K562 (cell line): ENCODE measurements around the gene SMCO4. TPM values are rescaled to one million over a fixed set of nuclear protein-coding genes. Genes with fewer than 3 reads are reported as not detected.

Experiments used
- ATAC-seq: fragments of 200-7000 bp; cut with Tn5 transposase; 3 replicates; pipeline ENCODE4 v1.9.1; 2020; ENCODE audit warnings: moderate library complexity
- BruUV-seq: library from RNA; stranded (reverse); fragments of 400-500 nt; replicated peaks from 2 replicates; lab custom pipeline; 2021; lab: Mats Ljungman, UMichigan
- CTCF ChIA-PET: fragments of 300-600 bp; formaldehyde crosslinking; extraction: SDS; loops from one replicate; lab custom pipeline; 2021; ENCODE audit warnings: low intra/inter-chr PET ratio; lab: Yijun Ruan, JAX
- POLR2A ChIA-PET: fragments of 300-600, 350-650 bp; sonication (Branson Sonifier 250); formaldehyde crosslinking; extraction: SDS; loops from one replicate; lab custom pipeline; 2021; ENCODE audit warnings: antibody characterized with exemption, inconsistent platforms; lab: Yijun Ruan, JAX
- DNase-seq, 4 experiments: peaks; one replicate each; pipeline versions ENCODE4 v3.0.0 to v3.0.0-alpha.2; 2011 to 2018; ENCODE audit warnings: low spot score in 3 of 4, mixed read lengths in 3 of 4; ENCODE audit errors: extremely low read depth in 1 of 4
- FAIRE-seq: peaks from 2 replicates; lab custom pipeline; 2011; peaks lifted over from hg19 to GRCh38; lab: Jason Lieb, UNC
- H2AFZ ChIP-seq: 2 replicates; pipeline ENCODE4 v1.6.0; 2011; ENCODE audit warnings: low read depth, low read length, control low read depth, inconsistent platforms
- H3K27ac ChIP-seq: fragments of 200-600 bp; 3 replicates; pipeline ENCODE4 v1.8.0; 2011; ENCODE audit warnings: low read depth, mild to moderate bottlenecking, control low read depth, inconsistent platforms, low read length, moderate library complexity, mixed read lengths; ENCODE audit errors: extremely low read depth
- H3K27me3 ChIP-seq, 2 experiments: fragments of 300-600 bp in 1 of 2; 2 replicates in 1 of 2; 3 replicates in 1 of 2; pipeline versions ENCODE4 v1.6.0 to v1.8.0; 2011; ENCODE audit warnings: inconsistent platforms in 2 of 2, low read length in 2 of 2, mild to moderate bottlenecking in 1 of 2, mixed read lengths in 1 of 2, moderate library complexity in 1 of 2; ENCODE audit not compliant: control insufficient read depth in 2 of 2, insufficient read depth in 2 of 2
- H3K36me3 ChIP-seq: fragments of 300-600 bp; 3 replicates; pipeline ENCODE4 v1.8.0; 2011; ENCODE audit warnings: mild to moderate bottlenecking, low read length, inconsistent platforms; ENCODE audit not compliant: control insufficient read depth, insufficient read depth
- H3K4me1 ChIP-seq, 2 experiments: fragments of 200-600 bp in 1 of 2; replicated peaks in 1 of 2; 2 replicates in 1 of 2; 3 replicates in 1 of 2; pipeline versions ENCODE4 v1.5.1 to v1.8.0; 2011; ENCODE audit warnings: inconsistent platforms in 2 of 2, low read length in 2 of 2, mild to moderate bottlenecking in 1 of 2, mixed read lengths in 1 of 2, moderate library complexity in 1 of 2; ENCODE audit not compliant: control insufficient read depth in 2 of 2, insufficient read depth in 2 of 2
- H3K4me2 ChIP-seq: 2 replicates; pipeline ENCODE4 v1.6.1; 2011; ENCODE audit warnings: low read length, control low read depth, inconsistent platforms, mixed read lengths; ENCODE audit not compliant: insufficient read depth
- H3K4me3 ChIP-seq: fragments of 200-600 bp; sonication (generic), shearing (Covaris generic); 2 replicates; pipeline ENCODE4 v1.5.1; 2016; ENCODE audit warnings: control low read depth, inconsistent platforms
- H3K79me2 ChIP-seq: fragments of 200-600 bp; 3 replicates; pipeline ENCODE4 v1.8.0; 2011; ENCODE audit warnings: low read length, inconsistent platforms; ENCODE audit not compliant: control insufficient read depth, insufficient read depth
- H3K9ac ChIP-seq, 2 experiments: 2 replicates each; pipeline versions ENCODE4 v1.6.0 to v1.6.1; 2011; ENCODE audit warnings: low read depth in 2 of 2, low read length in 2 of 2, control low read depth in 1 of 2, inconsistent platforms in 1 of 2, mild to moderate bottlenecking in 1 of 2, mixed read lengths in 1 of 2; ENCODE audit not compliant: insufficient read depth in 1 of 2
- H3K9me1 ChIP-seq: one replicate; pipeline ENCODE4 v1.6.0; 2011; ENCODE audit warnings: inconsistent platforms, mild to moderate bottlenecking, low read length, moderate library complexity; ENCODE audit not compliant: control insufficient read depth, insufficient read depth
- H3K9me3 ChIP-seq: replicated peaks from 2 replicates; pipeline ENCODE4 v1.5.1; 2011; ENCODE audit warnings: low read depth, low read length, inconsistent platforms; ENCODE audit not compliant: control insufficient read depth, insufficient read depth
- H4K20me1 ChIP-seq: replicated peaks from 2 replicates; pipeline ENCODE4 v1.6.1; 2011; ENCODE audit warnings: low read length, inconsistent platforms, mixed read lengths; ENCODE audit not compliant: control insufficient read depth, insufficient read depth
- CBFA2T2 ChIP-seq: fragments of 450-650 bp; conservative IDR thresholded peaks from 2 replicates; pipeline ENCODE4 v1.6.1; 2017; ENCODE audit warnings: mild to moderate bottlenecking
- CBFA2T3 ChIP-seq: fragments of 450-650 bp; IDR thresholded peaks from 2 replicates; pipeline ENCODE4 v1.6.1; 2017
- CEBPB ChIP-seq: fragments of 450-650 bp; IDR thresholded peaks from 2 replicates; pipeline ENCODE4 v1.6.1; 2016; ENCODE audit warnings: missing genetic modification characterization, missing compliant biosample characterization
- CEBPG ChIP-seq, 3 experiments: fragments of 200-800 bp in 1 of 3; sonication (Bioruptor generic) in 1 of 3; sonication (generic) in 1 of 3; formaldehyde crosslinking in 1 of 3; IDR thresholded peaks in 2 of 3; conservative IDR thresholded peaks in 1 of 3; 2 replicates each; pipeline versions ENCODE4 v1.6.1 to v1.8.0; 2016 to 2022; ENCODE audit warnings: missing compliant biosample characterization in 2 of 3, missing genetic modification characterization in 2 of 3, mild to moderate bottlenecking in 1 of 3, missing genetic modification reagents in 1 of 3
- EP400 ChIP-seq: fragments of 450-650 bp; IDR thresholded peaks from 2 replicates; pipeline ENCODE4 v1.6.1; 2017; ENCODE audit warnings: antibody characterized with exemption, mild to moderate bottlenecking, moderate library complexity
- GATAD2A ChIP-seq: fragments of 450-650 bp; IDR thresholded peaks from 2 replicates; pipeline ENCODE4 v1.6.1; 2017
- HMGN3 ChIP-seq: IDR thresholded peaks from 2 replicates; pipeline ENCODE4 v1.6.1; 2011; ENCODE audit warnings: borderline replicate concordance, low read depth, mild to moderate bottlenecking, mixed read lengths, low read length; ENCODE audit not compliant: insufficient read length; ENCODE audit errors: extremely low read depth
- NFE2L1 ChIP-seq: fragments of 450-650 bp; IDR thresholded peaks from 2 replicates; pipeline ENCODE4 v1.6.1; 2016; ENCODE audit warnings: missing genetic modification characterization, low read depth, mild to moderate bottlenecking, missing compliant biosample characterization, moderate library complexity, borderline replicate concordance
- WGBS: fragments of 100-300 bp; shearing (Covaris generic); methylation state at CpG from one replicate; pipeline ENCODE4 v1.1.6; 2016; ENCODE audit warnings: low coverage, mixed read lengths; ENCODE audit not compliant: insufficient coverage; ENCODE audit errors: missing lambda C conversion rate; 5-methylcytosine and 5-hydroxymethylcytosine counted together
- in situ Hi-C: fragments of 300-500 bp; cut with MboI; formaldehyde crosslinking; loops from 4 replicates; pipeline ENCODE4 v1.15.0; 2018; ENCODE audit warnings: inconsistent platforms, mixed read lengths
- intact Hi-C: fragments of 100-400 bp; cut with micrococcal nuclease; formaldehyde crosslinking; loops from 2 replicates; pipeline ENCODE4 v1.14.2; 2022
- polyA plus RNA-seq, 8 experiments: library from polyadenylated mRNA; depleted of rRNA in 4 of 8; stranded (reverse) in 5 of 8; unstranded in 3 of 8; fragments of >200 nt; fragmentation: Nextera tagmentation in 2 of 8; fragmentation: Illumina TruSeq in 1 of 8; extraction: Ambion mirVana in 2 of 8; extraction: Trizol in 1 of 8; gene quantifications; 2 replicates each; pipeline versions ENCODE4 v1.2.1 to v1.2.3, GENCODE V29; 2011 to 2014; ENCODE audit warnings: inconsistent platforms in 1 of 8, missing spikeins in 1 of 8
- total RNA-seq, 7 experiments: library from RNA; depleted of rRNA in 6 of 7; stranded (reverse); fragments of >200 nt in 6 of 7; fragmentation: Illumina TruSeq in 2 of 7; extraction: Trizol in 2 of 7; gene quantifications; 2 replicates each; pipeline versions ENCODE4 v1.2.1 to v1.2.3, GENCODE V29; 2011 to 2021; ENCODE audit warnings: low replicate concordance in 1 of 7
- TF ChIP-seq, protein P1 (sequence below): fragments of 200-800 bp; sonication (Bioruptor generic); IDR thresholded peaks from 2 replicates; pipeline ENCODE4 v1.6.1; 2017; ENCODE audit warnings: missing genetic modification characterization, missing compliant biosample characterization
- TF ChIP-seq, protein P2 (sequence below): fragments of 250-450 bp; sonication (Bioruptor Pico); IDR thresholded peaks from 2 replicates; pipeline ENCODE4 v1.4.0; 2020; ENCODE audit warnings: mild to moderate bottlenecking, moderate library complexity, borderline replicate concordance

The SMCO4 gene
- total and polyA plus RNA-seq, 9 of the 15 experiments (the other 6 are each of a cell fraction or from before 2014, with no cell fraction given): 1.8 to 27.8 (median 15.3) TPM

DNA sequence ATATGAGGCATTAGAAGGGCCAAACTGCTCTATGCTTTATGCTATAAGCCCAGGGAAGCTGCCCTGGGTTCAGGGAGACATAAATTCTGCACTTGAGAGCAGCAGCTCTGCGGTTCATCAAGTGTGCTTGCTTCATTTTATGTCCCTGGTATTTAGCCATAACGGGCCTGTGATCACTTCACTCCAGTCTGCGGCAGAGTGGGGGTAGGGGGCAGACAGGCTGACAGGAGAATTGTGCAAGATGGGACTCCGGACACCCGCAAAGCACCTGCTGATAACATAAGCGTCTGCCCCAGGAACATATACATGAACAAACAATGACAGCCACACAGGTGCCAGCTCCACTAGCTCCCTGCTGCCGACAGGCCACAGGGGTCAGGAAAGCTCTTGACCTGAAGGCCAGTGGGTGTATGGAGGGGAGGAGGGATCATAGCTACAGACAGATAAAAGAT is 56.1 kb downstream of the SMCO4 start:
- no peak overlapping the region for H3K4me3 ChIP-seq

More for the DNA sequence above, 56.1 kb downstream of the SMCO4 start:
- POLR2A ChIA-PET: interaction anchor here (1.0 kb wide), 1 partner anchor 8 kb away, joined by 3 read pairs; no protein-coding TSS in a partner anchor
- Histone ChIP-seq H3K9me1 (no peaks in the 10 kb centered on the region), H2AFZ (no peak overlapping the region), H3K79me2 (no peaks in the 10 kb centered on the region), H4K20me1 (peaks cover 18% of the 10 kb centered on the region), H3K9me3 (no peaks in the 10 kb centered on the region), H3K4me1 (peaks cover 0 to 2% of the 10 kb centered on the region in 2 experiments; a peak in 2 of 5 replicates), H3K9ac (no peak overlapping the region), H3K27me3 (peaks cover 0 to 4% of the 10 kb centered on the region in 2 experiments; a peak in 1 of 5 replicates), H3K4me2 (no peak overlapping the region), H3K27ac (no peak overlapping the region), H3K36me3 (no peaks in the 10 kb centered on the region)
- ATAC-seq: peak; percentile 59
- TF ChIP-seq CBFA2T2 (peak; percentile 17; the same call in 1 of the 2 replicates), CBFA2T3 (peak; percentile 24; the same call in 1 of the 2 replicates), HMGN3 (no peak), CEBPB (tag) (peak; percentile 76), CEBPG (CRISPR knock-in tag; IDR thresholded peaks at IDR 0.05) (no peak), CEBPG (tag; conservative IDR thresholded peaks at IDR 0.05 in 1 of 2, IDR thresholded peaks at IDR 0.05 in 1 of 2) (peak; percentile 11 to 55; a peak in 1 of 4 replicates), GATAD2A (no peak), NFE2L1 (tag) (no peak), EP400 (no peak)
- TF ChIP-seq, protein P1, sequence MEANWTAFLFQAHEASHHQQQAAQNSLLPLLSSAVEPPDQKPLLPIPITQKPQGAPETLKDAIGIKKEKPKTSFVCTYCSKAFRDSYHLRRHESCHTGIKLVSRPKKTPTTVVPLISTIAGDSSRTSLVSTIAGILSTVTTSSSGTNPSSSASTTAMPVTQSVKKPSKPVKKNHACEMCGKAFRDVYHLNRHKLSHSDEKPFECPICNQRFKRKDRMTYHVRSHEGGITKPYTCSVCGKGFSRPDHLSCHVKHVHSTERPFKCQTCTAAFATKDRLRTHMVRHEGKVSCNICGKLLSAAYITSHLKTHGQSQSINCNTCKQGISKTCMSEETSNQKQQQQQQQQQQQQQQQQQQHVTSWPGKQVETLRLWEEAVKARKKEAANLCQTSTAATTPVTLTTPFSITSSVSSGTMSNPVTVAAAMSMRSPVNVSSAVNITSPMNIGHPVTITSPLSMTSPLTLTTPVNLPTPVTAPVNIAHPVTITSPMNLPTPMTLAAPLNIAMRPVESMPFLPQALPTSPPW (CRISPR knock-in tag): 0 out of 2 replicates have a peak, but pooled peaks have one; percentile 30
- TF ChIP-seq, protein P2, sequence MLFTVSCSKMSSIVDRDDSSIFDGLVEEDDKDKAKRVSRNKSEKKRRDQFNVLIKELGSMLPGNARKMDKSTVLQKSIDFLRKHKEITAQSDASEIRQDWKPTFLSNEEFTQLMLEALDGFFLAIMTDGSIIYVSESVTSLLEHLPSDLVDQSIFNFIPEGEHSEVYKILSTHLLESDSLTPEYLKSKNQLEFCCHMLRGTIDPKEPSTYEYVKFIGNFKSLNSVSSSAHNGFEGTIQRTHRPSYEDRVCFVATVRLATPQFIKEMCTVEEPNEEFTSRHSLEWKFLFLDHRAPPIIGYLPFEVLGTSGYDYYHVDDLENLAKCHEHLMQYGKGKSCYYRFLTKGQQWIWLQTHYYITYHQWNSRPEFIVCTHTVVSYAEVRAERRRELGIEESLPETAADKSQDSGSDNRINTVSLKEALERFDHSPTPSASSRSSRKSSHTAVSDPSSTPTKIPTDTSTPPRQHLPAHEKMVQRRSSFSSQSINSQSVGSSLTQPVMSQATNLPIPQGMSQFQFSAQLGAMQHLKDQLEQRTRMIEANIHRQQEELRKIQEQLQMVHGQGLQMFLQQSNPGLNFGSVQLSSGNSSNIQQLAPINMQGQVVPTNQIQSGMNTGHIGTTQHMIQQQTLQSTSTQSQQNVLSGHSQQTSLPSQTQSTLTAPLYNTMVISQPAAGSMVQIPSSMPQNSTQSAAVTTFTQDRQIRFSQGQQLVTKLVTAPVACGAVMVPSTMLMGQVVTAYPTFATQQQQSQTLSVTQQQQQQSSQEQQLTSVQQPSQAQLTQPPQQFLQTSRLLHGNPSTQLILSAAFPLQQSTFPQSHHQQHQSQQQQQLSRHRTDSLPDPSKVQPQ: no peak
- intact Hi-C loops: no loop called here
- 12% methylated on average over 7 of the region's 7 CpGs for WGBS
- no TSS peak for BruUV-seq
- CTCF ChIA-PET: no interaction called here
- FAIRE-seq: no peak
- in situ Hi-C loops: no loop called here
- peak in 3 of 4 experiments; percentile 15 to 22 (median 20) for DNase-seq
